Activated CD4-positive, alpha-beta T cell treated with anti-CD3 and anti-CD28 coated beads for 4 hours (primary cell): ENCODE data around the gene DNAH12.
A peak's percentile ranks its signal among the peaks of the same experiment; 100 is the strongest.
"Not testable (repeated sequence)": the region's sequence is repeated elsewhere in the genome, so short reads cannot be mapped to it uniquely, and the experiment has no call there.

ENCODE experiments used
- DNase-seq, 2 donors: peaks; one replicate each; pipeline ENCODE4 v3.0.0-alpha.2; 2020

DNAH12 gene

GRCh38 chr3:57409471-57409870, 134.7 kb downstream of the DNAH12 start:
- no peak for DNase-seq

- DNase-seq, result no peak
Observed at GRCh38 chr3:57402675-57403074, 141.5 kb downstream of the DNAH12 start.

- peak; percentile 48 to 53 for DNase-seq
Observed at GRCh38 chr3:57397175-57398026, 146.7 kb downstream of the DNAH12 start.

- DNase-seq, result no peak
Observed at GRCh38 chr3:57393977-57394376, 150.2 kb downstream of the DNAH12 start.

- DNase-seq, result no peak
Observed at GRCh38 chr3:57391767-57392166, 152.4 kb downstream of the DNAH12 start.

GRCh38 chr3:57389271-57389670, 154.9 kb downstream of the DNAH12 start:
- DNase-seq, result no peak

GRCh38 chr3:57386307-57386706, 157.8 kb downstream of the DNAH12 start:
- no peak for DNase-seq

- no peak for DNase-seq
Observed at GRCh38 chr3:57385498-57385897, 158.6 kb downstream of the DNAH12 start.

- DNase-seq, result no peak
Observed at GRCh38 chr3:57383838-57384237, 160.3 kb downstream of the DNAH12 start.

- DNase-seq, result no peak
Observed at GRCh38 chr3:57383406-57383805, 160.7 kb downstream of the DNAH12 start.

GRCh38 chr3:57382933-57383332, 161.2 kb downstream of the DNAH12 start:
- DNase-seq, result no peak

- DNase-seq, result no peak
Observed at GRCh38 chr3:57370341-57370740, 173.8 kb downstream of the DNAH12 start.

GRCh38 chr3:57365089-57365488, 179.1 kb downstream of the DNAH12 start:
- DNase-seq, result not testable (repeated sequence)

- DNase-seq, result not testable (repeated sequence)
Observed at GRCh38 chr3:57356275-57356674, 187.9 kb downstream of the DNAH12 start.

- DNase-seq, result no peak
Observed at GRCh38 chr3:57354768-57355167, 189.4 kb downstream of the DNAH12 start.

- DNase-seq, result no peak
Observed at GRCh38 chr3:57350271-57350670, 193.9 kb downstream of the DNAH12 start.

GRCh38 chr3:57339071-57339642, 205.0 kb downstream of the DNAH12 start:
- not testable (repeated sequence) for DNase-seq

- DNase-seq, result not testable (repeated sequence)
Observed at GRCh38 chr3:57338272-57339070, 205.7 kb downstream of the DNAH12 start.

- no peak for DNase-seq
Observed at GRCh38 chr3:57335283-57335938, 208.7 kb downstream of the DNAH12 start.

GRCh38 chr3:57331078-57331610, 213.0 kb downstream of the DNAH12 start:
- no peak for DNase-seq

- not testable (repeated sequence) for DNase-seq
Observed at GRCh38 chr3:57326498-57326897, 217.6 kb downstream of the DNAH12 start.

GRCh38 chr3:57314204-57314603, 229.9 kb downstream of the DNAH12 start:
- DNase-seq, result no peak
